AG10803 (cell line): Measurements from ENCODE around the gene ADAMTSL3.

ENCODE experiments used
- DNase-seq: peaks from one replicate; pipeline ENCODE4 v3.0.0; 2010; ENCODE audit warnings: low read depth
- H3K4me3 ChIP-seq: 2 replicates; pipeline ENCODE4 v1.5.1; 2011; ENCODE audit warnings: mild to moderate bottlenecking, low read length, control low read depth
- CTCF ChIP-seq: conservative IDR thresholded peaks from 2 replicates; pipeline ENCODE4 v1.5.1; 2011; ENCODE audit warnings: mild to moderate bottlenecking, low read length, control low read depth, inconsistent platforms

Gene ADAMTSL3

GRCh38 chr15:83926116-83926515 is 272.2 kb downstream of the ADAMTSL3 start:
- TF ChIP-seq CTCF, result no peak
- no peak overlapping the region for H3K4me3 ChIP-seq
- no peak for DNase-seq

GRCh38 chr15:83927704-83928391 is 273.9 kb downstream of the ADAMTSL3 start:
- no peak for TF ChIP-seq CTCF
- DNase-seq, result no peak
- no peak overlapping the region for H3K4me3 ChIP-seq

GRCh38 chr15:83928392-83928734 is 274.4 kb downstream of the ADAMTSL3 start:
- no peak for TF ChIP-seq CTCF
- no peak overlapping the region for H3K4me3 ChIP-seq
- DNase-seq, result no peak

- H3K4me3 ChIP-seq, result no peak overlapping the region
- DNase-seq, result no peak
- TF ChIP-seq CTCF, result no peak
Observed at GRCh38 chr15:83928878-83929418, 275.0 kb downstream of the ADAMTSL3 start.

- H3K4me3 ChIP-seq, result no peak overlapping the region
- TF ChIP-seq CTCF, result no peak
- no peak for DNase-seq
Observed at GRCh38 chr15:83929619-83930018, 275.7 kb downstream of the ADAMTSL3 start.

- TF ChIP-seq CTCF, result no peak
- DNase-seq, result no peak
Observed at GRCh38 chr15:83930392-83931212, 276.7 kb downstream of the ADAMTSL3 start.

GRCh38 chr15:83935774-83936173 is 281.9 kb downstream of the ADAMTSL3 start:
- no peak for TF ChIP-seq CTCF
- H3K4me3 ChIP-seq, result no peak overlapping the region
- no peak for DNase-seq

More at GRCh38 chr15:83930392-83931212, 276.7 kb downstream of the ADAMTSL3 start:
- no peak overlapping the region for H3K4me3 ChIP-seq
